OCI-LY7 (cell line): ENCODE results near the gene ZFHX2. TPM values are rescaled to one million over a fixed set of nuclear protein-coding genes. Genes with fewer than 3 reads are reported as not detected.

ENCODE experiments used
- BruUV-seq: library from RNA; stranded (reverse); fragments of 400-500 nt; replicated peaks from 2 replicates; lab custom pipeline; 2021; lab: Mats Ljungman, UMichigan
- CTCF ChIA-PET: fragments of 300-600 bp; sonication (Branson Sonifier 250); formaldehyde crosslinking; loops from one replicate; lab custom pipeline; 2022; ENCODE audit warnings: antibody characterized with exemption; ENCODE audit not compliant: unreplicated experiment; lab: Charles Lee
- POLR2A ChIA-PET: fragments of 300-600 bp; sonication (Branson Sonifier 250); formaldehyde crosslinking; loops from one replicate; lab custom pipeline; 2022; ENCODE audit warnings: antibody characterized with exemption; lab: Charles Lee
- DNase-seq: peaks from one replicate; pipeline ENCODE4 v3.0.0-alpha.2; 2015; ENCODE audit warnings: low spot score
- H2AFZ ChIP-seq: fragments of 200-600 bp; sonication (generic), shearing (Covaris generic); 2 replicates; pipeline ENCODE4 v1.6.1; 2014; ENCODE audit warnings: mild to moderate bottlenecking, antibody characterized with exemption, low read length, moderate library complexity
- H3K27ac ChIP-seq: fragments of 200-600 bp; sonication (generic); 2 replicates; pipeline ENCODE4 v1.5.1; 2014; ENCODE audit warnings: mixed run types, low read depth, mild to moderate bottlenecking, moderate library complexity, low read length, inconsistent platforms; ENCODE audit not compliant: poor library complexity, severe bottlenecking
- H3K36me3 ChIP-seq: fragments of 200-600 bp; sonication (generic); 2 replicates; pipeline ENCODE4 v1.6.1; 2014; ENCODE audit warnings: mild to moderate bottlenecking, antibody characterized with exemption, low read length, moderate library complexity, mixed read lengths; ENCODE audit not compliant: insufficient read depth
- H3K4me1 ChIP-seq: fragments of 200-600 bp; sonication (generic); 2 replicates; pipeline ENCODE4 v1.5.1; 2014; ENCODE audit warnings: mild to moderate bottlenecking, low read length; ENCODE audit not compliant: insufficient read depth, poor library complexity, severe bottlenecking
- H3K4me2 ChIP-seq: fragments of 200-600 bp; sonication (generic); 2 replicates; pipeline ENCODE4 v1.6.1; 2014; ENCODE audit warnings: mild to moderate bottlenecking, low read length
- H3K4me3 ChIP-seq: fragments of 200-600 bp; sonication (generic); 2 replicates; pipeline ENCODE4 v1.5.1; 2014; ENCODE audit warnings: mild to moderate bottlenecking, low read depth, low read length; ENCODE audit not compliant: poor library complexity, severe bottlenecking
- H3K79me2 ChIP-seq: fragments of 200-600 bp; sonication (generic); 2 replicates; pipeline ENCODE4 v1.6.1; 2016; ENCODE audit warnings: low read depth, mild to moderate bottlenecking, low read length, moderate library complexity, mixed read lengths; ENCODE audit not compliant: insufficient read depth
- H3K9me2 ChIP-seq: fragments of 200-600 bp; sonication (generic); 2 replicates; pipeline ENCODE4 v1.6.1; 2016; ENCODE audit warnings: mild to moderate bottlenecking, low read length, mixed read lengths; ENCODE audit not compliant: insufficient read depth
- H3K9me3 ChIP-seq: fragments of 200-600 bp; sonication (generic); 2 replicates; pipeline ENCODE4 v1.6.1; 2014; ENCODE audit warnings: mild to moderate bottlenecking, mixed run types, low read length, mixed read lengths
- H4K20me1 ChIP-seq: fragments of 200-600 bp; sonication (generic); 2 replicates; pipeline ENCODE4 v1.6.1; 2014; ENCODE audit warnings: mild to moderate bottlenecking, antibody characterized with exemption, low read length, moderate library complexity, mixed read lengths; ENCODE audit not compliant: insufficient read depth
- EZH2phosphoT487 ChIP-seq: fragments of 200-600 bp; sonication (generic); IDR thresholded peaks from 2 replicates; pipeline ENCODE4 v1.6.1; 2018; ENCODE audit warnings: low read depth, borderline replicate concordance, mild to moderate bottlenecking, mixed run types, antibody characterized with exemption, low read length, moderate library complexity, mixed read lengths
- intact Hi-C: fragments of 100-400 bp; cut with micrococcal nuclease; formaldehyde crosslinking; loops from one replicate; pipeline ENCODE4 v1.10.0; 2022; ENCODE audit not compliant: unreplicated experiment
- total RNA-seq, 2 experiments: library from RNA; depleted of rRNA in 1 of 2; stranded (reverse); fragments of >200 nt in 1 of 2; shearing (Covaris generic) in 1 of 2; gene quantifications; 2 replicates each; pipeline ENCODE4 v1.2.3, GENCODE V29; 2014 to 2022
- TF ChIP-seq, protein P1 (sequence below): fragments of 200-600 bp; sonication (generic); conservative IDR thresholded peaks from 2 replicates; pipeline ENCODE4 v1.5.1; 2014; ENCODE audit warnings: mild to moderate bottlenecking, antibody characterized with exemption, low read length, moderate library complexity, mixed read lengths

Gene ZFHX2
- total RNA-seq, 2 experiments from 2014 or later, result 0.60 to 1.8 TPM

GRCh38 chr14:23550812-23551265 lies 726 bp downstream of the ZFHX2 start:
- no peaks in the 10 kb centered on the region; the same call in 1 of the 2 replicates for H4K20me1 ChIP-seq
- H3K36me3 ChIP-seq, result no peaks in the 10 kb centered on the region
- H3K9me2 ChIP-seq, result no peaks in the 10 kb centered on the region
- no peaks in the 10 kb centered on the region for H3K79me2 ChIP-seq
- TF ChIP-seq EZH2phosphoT487, result no peak
- TF ChIP-seq, protein P1, sequence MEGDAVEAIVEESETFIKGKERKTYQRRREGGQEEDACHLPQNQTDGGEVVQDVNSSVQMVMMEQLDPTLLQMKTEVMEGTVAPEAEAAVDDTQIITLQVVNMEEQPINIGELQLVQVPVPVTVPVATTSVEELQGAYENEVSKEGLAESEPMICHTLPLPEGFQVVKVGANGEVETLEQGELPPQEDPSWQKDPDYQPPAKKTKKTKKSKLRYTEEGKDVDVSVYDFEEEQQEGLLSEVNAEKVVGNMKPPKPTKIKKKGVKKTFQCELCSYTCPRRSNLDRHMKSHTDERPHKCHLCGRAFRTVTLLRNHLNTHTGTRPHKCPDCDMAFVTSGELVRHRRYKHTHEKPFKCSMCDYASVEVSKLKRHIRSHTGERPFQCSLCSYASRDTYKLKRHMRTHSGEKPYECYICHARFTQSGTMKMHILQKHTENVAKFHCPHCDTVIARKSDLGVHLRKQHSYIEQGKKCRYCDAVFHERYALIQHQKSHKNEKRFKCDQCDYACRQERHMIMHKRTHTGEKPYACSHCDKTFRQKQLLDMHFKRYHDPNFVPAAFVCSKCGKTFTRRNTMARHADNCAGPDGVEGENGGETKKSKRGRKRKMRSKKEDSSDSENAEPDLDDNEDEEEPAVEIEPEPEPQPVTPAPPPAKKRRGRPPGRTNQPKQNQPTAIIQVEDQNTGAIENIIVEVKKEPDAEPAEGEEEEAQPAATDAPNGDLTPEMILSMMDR, result no peak
- H3K4me2 ChIP-seq, result peak overlapping the region; percentile 99
- peaks cover 21% of the 10 kb centered on the region for H3K4me1 ChIP-seq
- H2AFZ ChIP-seq, result peak overlapping the region; percentile 89
- H3K4me3 ChIP-seq, result peak overlapping the region; percentile 80
- H3K9me3 ChIP-seq, result no peaks in the 10 kb centered on the region
- H3K27ac ChIP-seq, result no peak overlapping the region
- intact Hi-C loops, result loop anchor here (10.0 kb wide), 1 partner anchor 894 kb away; the partner anchor contains the start of gene SDR39U1
- ChIA-PET POLR2A (no interaction called here), CTCF (interaction anchor here (0.6 kb wide), 1 partner anchor 194 kb away, joined by 3 read pairs; no protein-coding TSS in a partner anchor)
- BruUV-seq, result no TSS peak
- DNase-seq, result no peak

DNA sequence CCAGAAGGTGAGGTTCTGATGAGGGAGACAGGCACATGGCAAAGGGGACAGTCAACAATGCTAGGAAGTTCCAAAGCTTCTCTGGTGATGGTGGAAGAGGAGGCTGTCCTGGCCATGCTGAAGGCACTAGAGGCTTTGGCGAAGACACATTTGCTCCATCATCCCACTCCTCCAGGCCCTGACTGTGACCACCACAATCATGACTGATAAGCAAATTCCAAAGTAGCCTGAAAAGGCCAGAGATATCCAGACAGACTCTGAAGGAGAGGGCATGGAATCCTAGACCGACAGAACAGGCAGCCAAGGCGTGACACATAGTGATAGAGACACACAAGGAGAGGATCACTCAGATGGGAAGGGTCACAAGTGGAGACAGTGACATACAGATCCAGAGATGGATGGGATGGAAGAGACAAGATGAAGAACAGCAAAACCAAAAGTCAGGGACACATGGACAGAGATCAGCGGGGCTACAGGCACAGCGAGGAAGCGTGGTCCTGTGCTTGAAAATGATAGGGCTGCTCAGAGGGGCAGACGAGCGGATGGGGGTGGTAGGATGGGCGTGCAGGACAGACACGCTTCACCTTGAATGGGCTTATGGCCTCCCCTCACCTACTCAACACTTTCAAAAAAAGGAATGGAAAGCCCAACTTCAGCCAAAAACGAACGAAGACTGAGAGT lies 1.3 kb downstream of the ZFHX2 start:
- ChIA-PET POLR2A (interaction anchor here (1.0 kb wide), 1 partner anchor 14 kb away, joined by 3 read pairs; no protein-coding TSS in a partner anchor), CTCF (no interaction called here)
- H3K4me3 ChIP-seq, result peak overlapping the region; percentile 80

More for the DNA sequence above, 1.3 kb downstream of the ZFHX2 start:
- H3K4me2 ChIP-seq, result peak overlapping the region; percentile 99
- intact Hi-C loops, result loop anchor here (10.0 kb wide), 1 partner anchor 895 kb away; the partner anchor contains the start of gene SDR39U1
- H3K9me2 ChIP-seq, result no peaks in the 10 kb centered on the region
- BruUV-seq, result no TSS peak
- H3K36me3 ChIP-seq, result no peaks in the 10 kb centered on the region
- no peak overlapping the region for H2AFZ ChIP-seq
- peaks cover 20% of the 10 kb centered on the region for H3K4me1 ChIP-seq
- H3K27ac ChIP-seq, result no peak overlapping the region
- no peak for TF ChIP-seq EZH2phosphoT487
- TF ChIP-seq, protein P1, result no peak
- no peaks in the 10 kb centered on the region; the same call in 1 of the 2 replicates for H4K20me1 ChIP-seq
- DNase-seq, result no peak
- no peaks in the 10 kb centered on the region for H3K79me2 ChIP-seq
- no peaks in the 10 kb centered on the region for H3K9me3 ChIP-seq
